GM15510 (cell line): ENCODE data around the gene SAMM50.

Experiments
- POLR2A ChIP-seq: IDR thresholded peaks from 3 replicates; pipeline ENCODE4 v1.6.1; 2011; ENCODE audit warnings: borderline replicate concordance; ENCODE audit not compliant: insufficient read length; ENCODE audit errors: extremely low read depth

Gene SAMM50

DNA sequence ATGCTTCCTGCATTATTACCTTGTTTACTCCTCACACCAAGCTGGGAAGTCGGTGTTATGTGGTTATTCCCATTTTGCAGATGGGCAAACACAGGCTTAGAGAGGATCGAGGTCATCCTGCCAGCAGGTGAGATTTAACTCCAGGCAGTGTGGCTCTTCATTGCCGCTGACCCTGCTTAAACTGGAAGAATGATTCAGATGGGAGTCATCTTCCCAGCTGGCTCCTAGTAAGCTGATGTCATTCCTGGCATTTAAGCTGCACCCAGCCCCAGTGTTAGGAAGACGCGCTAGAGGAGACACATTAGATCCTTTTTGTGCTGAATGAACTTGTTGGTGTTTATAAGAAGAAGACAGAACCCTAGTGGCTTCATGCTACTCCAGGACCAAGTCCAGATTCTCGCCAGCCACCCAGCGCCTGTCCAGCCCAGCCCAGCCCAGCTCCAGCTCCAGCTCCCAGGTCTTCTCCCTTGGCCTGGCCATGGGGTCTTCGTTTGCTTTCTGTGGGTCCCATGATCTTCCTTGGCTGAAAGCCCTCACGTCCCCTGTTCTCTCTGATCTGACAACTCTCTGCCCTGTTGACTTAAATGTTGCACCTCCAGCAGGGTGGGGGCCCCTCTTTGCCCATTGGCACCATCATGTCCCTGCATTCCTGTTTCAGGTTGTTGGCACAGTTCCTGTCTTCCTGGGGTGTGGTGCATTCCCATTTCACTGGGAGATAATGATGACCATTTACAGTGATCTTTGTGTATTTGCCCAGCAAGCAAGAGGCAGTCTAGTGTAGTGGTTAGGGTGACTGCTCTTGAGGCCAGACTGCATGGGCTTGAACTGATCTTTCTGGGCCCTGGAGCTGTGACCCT, 82.5 kb downstream of the SAMM50 start:
- TF ChIP-seq POLR2A = no peak

DNA sequence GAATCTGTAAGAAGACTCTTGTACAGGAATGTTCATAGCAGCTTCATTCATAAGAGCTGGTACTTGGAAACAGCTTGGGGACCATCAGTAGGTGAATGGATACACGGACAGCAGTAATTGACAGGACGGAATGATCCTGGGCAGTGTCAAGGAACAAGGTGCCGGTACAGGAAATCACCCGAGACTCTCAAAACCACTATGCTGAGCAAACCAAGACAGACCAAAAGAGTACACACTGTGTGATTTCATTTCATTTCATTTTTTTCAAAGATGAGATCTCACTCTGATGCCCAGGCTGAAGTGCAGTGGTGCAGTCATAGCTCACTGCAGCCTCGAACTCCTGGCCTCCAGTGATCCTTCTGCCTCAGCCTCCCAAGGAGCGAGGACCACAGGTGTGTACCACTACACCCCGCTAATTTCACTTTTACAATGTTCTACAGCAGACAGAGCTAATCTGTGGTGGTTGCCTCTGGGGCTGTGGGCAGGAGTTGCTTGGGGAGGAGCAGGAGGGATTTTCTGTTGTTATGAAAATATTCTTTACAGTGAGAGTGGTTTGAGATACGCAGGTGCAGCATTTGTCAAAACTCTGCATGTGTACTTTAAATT, 84.4 kb downstream of the SAMM50 start:
- TF ChIP-seq POLR2A = no peak

DNA sequence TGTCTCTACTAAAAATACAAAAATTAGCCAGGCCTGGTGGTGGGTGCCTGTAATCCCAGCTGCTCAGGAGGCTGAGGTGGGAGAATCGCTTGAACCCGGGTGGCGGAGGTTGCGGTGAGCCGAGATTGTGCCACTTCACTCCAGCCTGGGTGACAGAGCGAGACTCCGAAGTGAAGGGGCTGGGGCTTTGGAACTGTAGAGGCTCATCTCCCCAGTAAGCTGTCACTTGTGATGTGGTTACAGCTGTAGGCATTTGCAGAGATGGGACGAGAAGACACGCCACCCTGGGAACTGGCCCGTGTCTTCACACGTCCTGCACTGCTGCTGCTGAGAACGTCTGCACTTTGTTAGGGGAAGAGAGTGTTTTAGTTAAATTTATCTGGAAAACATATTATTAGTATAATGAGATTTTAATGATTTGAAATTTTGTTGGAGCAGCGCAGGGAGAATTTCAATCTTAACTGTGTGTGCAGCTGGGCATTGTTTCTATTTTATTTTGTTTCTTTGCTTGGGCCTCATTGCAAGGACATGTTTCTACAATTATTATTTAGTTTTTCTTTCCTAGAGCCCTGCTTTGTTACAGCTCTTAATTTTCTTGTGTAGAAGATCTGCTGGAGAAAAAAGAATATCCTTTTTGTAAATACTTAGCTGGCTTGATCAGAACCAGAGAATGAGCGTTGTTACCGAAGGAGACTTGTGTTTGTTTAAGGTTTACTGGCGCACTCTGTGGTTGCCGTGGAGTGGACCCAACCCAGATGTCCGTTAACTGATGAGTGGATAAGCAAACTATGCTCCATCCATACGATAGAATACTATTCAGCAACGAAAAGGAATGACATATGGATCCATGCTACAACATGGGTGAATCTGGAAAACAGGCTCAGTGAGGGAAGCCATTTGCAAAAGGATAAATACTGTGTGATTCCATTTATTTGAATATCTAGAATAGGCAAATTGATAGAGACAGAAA, 87.3 kb downstream of the SAMM50 start:
- no peak for TF ChIP-seq POLR2A

DNA sequence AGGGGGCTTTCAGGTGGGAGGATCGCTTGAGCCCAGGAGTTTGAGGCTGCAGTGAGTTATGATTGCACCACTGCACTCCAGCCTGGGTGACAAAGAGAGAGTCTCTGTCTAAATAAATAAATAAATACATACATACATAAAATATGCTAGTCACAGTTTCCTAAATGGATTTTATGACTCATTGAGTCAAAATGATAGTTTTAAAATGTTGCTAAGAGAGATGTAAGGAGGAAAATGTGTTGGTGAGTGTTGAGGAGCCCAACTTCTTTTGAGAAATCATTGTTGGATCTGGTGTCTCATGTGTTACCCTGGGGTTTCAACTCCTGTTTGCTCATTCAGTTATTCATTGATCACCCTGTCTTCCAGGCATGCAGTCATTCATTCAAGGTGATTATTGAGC, 89.9 kb downstream of the SAMM50 start:
- TF ChIP-seq POLR2A = no peak
